Putamen (tissue), 1 donor: ENCODE measurements around the gene SLC2A10.

ENCODE experiments used
- DNase-seq: peaks from one replicate; pipeline ENCODE4 v3.0.0-alpha.2; 2016; ENCODE audit warnings: low spot score

SLC2A10 gene

DNA sequence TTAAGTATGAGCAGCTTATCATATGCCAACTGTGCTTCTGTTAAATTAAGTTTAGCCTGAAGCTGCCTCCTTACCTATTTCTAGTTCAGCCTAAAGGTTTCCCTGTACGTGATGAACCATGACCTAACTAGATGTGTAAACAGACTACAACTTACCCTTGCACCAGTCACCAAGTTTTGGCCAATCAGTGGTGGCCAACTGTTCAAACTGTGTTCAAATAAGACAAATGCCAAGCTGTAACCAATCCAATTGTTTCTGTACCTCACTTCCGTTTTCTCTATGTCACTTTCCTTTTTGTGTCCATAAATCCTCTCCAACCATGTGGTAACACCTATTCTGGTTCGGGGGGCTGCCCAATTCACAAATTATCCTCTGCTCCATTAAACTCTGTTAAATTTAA, 6.0 kb upstream of the SLC2A10 start:
- DNase-seq = no peak

GRCh38 chr20:46704714-46705377, 4.6 kb upstream of the SLC2A10 start:
- DNase-seq = no peak

GRCh38 chr20:46705378-46705729, 4.1 kb upstream of the SLC2A10 start:
- no peak for DNase-seq

DNA sequence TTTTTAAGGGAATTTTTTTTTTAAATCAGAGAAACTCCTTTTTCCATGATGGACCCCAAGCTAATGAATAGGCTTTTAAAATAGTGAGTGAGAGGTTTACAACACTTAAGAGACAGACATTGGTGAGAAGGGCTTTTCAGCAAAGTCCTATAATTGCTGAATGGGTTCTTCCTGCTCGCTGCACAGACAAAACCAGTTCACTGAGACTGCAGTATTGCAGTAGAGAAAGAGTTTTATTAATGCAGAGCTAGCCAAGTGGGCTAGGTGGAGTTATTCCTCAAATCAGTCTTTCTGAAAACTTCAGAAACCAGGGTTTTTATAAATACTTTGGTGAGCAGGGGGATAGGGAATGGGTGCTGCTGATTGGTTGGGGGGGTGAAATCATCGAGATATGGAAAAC, 3.2 kb upstream of the SLC2A10 start:
- no peak for DNase-seq

GRCh38 chr20:46708172-46708860, 1.1 kb upstream of the SLC2A10 start:
- no peak for DNase-seq

DNA sequence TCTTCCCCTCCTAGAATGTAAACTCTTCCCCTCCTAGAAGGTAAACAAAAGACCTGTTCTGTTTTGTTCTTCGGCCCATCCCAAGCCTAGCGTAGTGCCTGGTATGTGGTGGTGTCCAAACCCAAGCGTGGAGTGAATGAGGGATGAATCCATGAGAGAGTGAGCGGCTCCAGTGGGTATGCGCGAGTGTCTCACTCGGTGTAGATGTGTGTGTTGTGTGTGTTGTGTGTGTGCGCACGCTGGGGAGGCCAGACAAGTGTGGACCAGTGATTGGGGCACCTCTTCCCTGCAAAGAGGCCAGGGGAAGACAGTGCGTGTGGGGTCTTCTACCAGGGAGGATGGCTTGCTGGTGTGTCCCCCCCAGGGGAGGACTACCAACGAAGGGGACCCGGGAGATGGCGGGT, 392 bp upstream of the SLC2A10 start:
- no peak for DNase-seq

- no peak for DNase-seq
Observed at GRCh38 chr20:46710153-46710913, 884 bp downstream of the SLC2A10 start.

DNA sequence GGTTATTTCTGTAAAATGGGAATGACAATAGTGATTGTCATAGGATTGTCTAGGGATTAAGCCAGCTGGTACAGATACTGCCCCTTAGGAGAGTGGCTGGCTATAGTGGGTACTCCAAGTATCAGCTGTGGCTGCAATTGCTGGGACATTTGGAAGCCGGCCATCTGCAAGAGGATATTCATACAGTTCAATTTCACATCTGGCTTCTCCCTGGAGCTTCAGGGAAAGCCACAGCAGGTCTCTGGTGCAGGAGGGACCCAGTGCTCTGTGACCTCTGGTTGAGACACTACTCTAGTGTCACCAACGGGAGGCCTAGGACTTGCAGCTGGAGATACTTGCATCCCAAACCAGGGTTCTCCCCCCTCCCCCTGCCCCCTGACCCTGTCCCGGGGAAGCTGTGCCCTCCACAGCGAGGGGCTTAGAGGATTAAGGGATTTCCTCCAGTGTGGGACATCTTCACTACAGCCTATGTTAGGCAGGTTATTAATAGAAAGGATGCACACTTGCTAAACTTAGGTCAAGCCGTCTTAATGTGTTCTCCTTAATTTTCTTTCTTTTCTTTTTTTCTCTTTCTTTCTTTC, 2.7 kb downstream of the SLC2A10 start:
- DNase-seq = no peak

- no peak for DNase-seq
Observed at GRCh38 chr20:46713957-46714834, 4.7 kb downstream of the SLC2A10 start.

DNA sequence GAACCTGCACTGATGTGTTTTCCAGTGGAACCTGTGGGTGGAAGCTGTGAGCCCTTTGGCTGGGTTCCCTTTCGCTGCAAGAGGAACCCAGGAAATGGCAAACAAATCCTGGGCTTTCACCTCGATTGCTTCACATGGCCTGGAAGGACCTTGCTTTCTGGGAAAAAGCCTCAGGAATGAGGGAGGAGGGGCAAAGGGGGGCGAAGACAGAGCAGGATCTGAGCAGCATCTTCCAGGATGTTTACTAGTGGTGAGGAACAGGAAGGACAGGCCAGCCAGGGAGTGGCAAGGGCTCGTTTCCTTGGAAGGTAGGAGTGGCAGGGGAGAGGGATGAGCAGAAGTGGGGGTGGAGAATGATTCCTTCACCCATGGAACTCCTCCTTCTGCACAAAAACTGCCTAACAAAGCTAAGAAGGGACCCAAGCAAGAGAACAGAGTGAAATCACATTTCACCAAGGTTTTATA, 5.9 kb downstream of the SLC2A10 start:
- no peak for DNase-seq

DNA sequence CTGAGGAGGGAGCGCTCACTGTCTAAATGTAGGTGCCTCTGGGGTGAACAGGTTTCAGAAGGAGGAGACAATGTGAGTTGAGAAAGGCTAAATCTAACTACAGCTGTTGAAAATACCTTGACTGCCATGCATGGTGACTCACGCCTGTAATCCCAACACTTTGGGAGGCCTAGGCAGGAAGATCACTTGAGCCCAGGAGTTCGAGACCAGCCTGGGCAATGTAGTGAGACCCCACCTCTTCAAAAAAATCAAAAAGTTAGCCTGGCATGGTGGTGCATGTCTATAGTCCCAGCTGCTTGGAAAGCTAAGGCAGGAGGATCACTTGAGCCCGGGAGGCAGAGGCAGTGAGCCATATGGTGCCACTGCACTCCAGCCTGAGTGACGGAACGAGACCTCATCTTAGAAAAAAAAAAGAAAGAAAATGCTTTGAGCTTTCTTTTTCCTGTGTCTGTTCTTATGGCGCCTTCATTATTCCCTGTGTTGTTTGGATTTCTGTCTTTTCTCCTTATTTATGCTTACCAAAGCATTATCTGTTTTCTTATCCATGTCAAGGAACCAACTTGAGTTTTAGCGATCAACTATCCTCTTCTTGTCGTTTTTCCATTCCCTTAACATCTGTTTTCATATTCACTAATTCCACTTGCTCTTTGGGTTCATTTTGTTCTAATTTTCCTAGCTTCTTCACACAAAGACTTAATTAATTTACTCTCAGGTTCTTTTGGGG, 8.5 kb downstream of the SLC2A10 start:
- DNase-seq = no peak

DNA sequence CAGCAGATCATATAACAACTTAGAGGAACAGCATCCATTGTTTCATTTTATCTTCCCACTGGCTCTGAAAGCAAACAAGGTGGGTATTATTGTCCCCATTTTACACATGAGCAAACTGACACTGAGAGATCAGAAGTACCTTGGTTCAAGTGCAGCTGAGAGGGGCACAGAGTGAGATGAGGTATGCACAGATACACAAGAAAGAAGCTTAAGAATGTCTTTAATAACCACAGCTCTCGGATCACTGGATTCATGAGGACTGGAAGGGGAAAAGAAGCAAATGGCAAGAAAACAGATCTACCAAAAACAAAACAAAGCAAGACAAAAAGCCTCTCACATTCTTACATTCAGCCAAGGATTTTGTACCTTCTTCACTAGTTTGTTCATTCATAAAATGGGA, 10.6 kb downstream of the SLC2A10 start:
- no peak for DNase-seq

DNA sequence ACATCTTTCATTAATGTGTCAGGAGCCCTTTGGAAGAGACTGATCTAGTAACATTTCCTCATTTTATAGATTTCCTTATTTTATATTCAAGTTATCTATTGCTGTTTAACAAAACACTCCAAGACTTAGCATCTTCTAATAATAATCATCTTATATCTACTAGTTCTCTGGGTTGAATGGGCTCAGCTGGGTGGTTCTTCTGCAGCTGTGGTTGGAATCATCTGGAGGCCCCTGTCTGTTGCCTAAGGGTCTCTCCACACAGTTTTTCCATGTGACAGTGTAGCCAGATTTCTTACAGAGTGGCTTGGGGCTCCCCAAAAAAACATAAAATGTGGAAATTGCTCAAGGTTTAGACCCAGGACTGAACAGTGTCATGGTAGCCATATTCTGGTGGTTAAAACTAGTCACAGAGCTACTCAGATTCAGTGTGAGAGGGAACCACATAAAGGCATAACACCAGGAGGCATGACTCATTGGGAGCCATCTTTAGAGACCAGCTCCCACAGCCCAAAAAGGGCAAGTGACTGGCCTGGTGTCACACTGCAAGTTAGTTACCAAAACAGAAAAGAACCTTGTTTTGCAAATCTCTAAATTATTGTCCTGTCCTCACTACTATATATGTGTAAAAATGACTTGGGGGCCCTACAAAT, 11.5 kb downstream of the SLC2A10 start:
- DNase-seq = no peak

DNA sequence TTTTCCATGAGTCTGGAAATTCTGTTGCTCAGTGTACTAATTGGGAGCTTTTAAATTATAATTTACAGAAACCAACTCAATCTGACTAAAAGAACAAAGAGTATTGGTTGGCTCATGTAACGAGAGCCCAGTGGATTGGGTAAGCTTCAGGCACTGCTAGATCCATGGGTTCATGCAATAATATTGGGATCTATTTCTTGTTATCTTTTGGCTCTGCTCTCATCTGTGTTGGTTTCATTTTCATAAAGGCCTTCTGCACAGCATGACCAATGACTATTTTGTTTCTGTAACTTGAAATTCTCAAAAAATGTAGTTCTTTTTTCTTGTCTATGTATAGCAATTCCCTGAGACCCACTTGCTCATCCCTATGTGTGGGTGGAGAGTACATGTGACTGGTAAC, 12.0 kb downstream of the SLC2A10 start:
- no peak for DNase-seq

DNA sequence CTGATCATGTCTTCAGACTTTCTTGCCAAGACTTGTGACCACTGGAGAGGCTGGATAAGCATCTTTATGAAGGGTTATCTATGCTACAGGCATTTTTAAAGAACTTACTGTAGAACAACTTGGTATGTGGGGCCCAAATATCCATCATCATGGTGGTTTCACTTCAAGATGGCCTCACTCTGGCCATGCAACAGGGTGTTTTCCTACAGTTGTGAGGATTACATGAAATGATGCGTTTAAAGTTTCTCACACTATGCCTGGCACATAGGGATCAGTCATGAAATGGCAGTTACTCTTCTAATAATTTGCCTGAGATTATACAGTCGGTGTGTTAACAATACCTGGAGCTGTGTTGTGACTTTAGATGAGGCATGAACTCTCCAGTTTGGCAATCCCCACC, 13.0 kb downstream of the SLC2A10 start:
- DNase-seq = no peak

DNA sequence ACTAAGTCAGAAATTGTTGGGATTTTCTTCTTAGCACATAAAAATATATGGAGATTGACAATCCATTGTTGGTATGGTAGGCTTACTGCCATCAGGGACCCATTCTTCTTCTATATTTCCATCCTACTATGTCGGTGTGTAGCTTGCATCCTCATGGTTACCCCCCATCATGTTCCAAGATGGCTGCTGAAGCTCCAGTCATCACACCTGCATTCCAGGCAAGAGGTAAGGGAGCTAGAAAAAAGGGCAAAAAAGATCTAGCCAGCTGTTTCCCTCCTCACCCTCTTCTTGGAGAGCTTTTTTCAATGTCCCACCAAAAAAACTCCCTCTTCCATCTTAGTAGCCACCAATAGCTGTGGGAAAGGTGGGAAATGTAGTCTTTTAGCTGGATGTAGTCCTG, 13.6 kb downstream of the SLC2A10 start:
- DNase-seq = no peak

- DNase-seq = no peak
Observed at GRCh38 chr20:46724343-46724959, 15.0 kb downstream of the SLC2A10 start.

DNA sequence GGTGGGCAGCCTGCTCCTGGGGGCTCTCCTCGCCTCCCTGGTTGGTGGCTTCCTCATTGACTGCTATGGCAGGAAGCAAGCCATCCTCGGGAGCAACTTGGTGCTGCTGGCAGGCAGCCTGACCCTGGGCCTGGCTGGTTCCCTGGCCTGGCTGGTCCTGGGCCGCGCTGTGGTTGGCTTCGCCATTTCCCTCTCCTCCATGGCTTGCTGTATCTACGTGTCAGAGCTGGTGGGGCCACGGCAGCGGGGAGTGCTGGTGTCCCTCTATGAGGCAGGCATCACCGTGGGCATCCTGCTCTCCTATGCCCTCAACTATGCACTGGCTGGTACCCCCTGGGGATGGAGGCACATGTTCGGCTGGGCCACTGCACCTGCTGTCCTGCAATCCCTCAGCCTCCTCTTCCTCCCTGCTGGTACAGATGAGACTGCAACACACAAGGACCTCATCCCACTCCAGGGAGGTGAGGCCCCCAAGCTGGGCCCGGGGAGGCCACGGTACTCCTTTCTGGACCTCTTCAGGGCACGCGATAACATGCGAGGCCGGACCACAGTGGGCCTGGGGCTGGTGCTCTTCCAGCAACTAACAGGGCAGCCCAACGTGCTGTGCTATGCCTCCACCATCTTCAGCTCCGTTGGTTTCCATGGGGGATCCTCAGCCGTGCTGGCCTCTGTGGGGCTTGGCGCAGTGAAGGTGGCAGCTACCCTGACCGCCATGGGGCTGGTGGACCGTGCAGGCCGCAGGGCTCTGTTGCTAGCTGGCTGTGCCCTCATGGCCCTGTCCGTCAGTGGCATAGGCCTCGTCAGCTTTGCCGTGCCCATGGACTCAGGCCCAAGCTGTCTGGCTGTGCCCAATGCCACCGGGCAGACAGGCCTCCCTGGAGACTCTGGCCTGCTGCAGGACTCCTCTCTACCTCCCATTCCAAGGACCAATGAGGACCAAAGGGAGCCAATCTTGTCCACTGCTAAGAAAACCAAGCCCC, 16.0 kb downstream of the SLC2A10 start:
- DNase-seq = no peak

- DNase-seq = no peak
Observed at GRCh38 chr20:46731770-46732169, 22.3 kb downstream of the SLC2A10 start.
